HepG2 (cell line): ENCODE results near the gene BICDL2. TPM values are rescaled to one million over a fixed set of nuclear protein-coding genes. Genes with fewer than 3 reads are reported as not detected.

Experiments
- GLI4 ChIP-seq: sonication (generic); formaldehyde crosslinking; IDR thresholded peaks from 2 replicates; pipeline ENCODE4 v1.5.1; 2020; ENCODE audit warnings: missing genetic modification reagents, mild to moderate bottlenecking, moderate library complexity, borderline replicate concordance
- POLR2G ChIP-seq: fragments of 200-400 bp; formaldehyde crosslinking; IDR thresholded peaks from 2 replicates; pipeline ENCODE4 v1.6.1; 2018; ENCODE audit warnings: mild to moderate bottlenecking, low read depth, low read length, moderate library complexity
- SNAI1 ChIP-seq: sonication (generic); formaldehyde crosslinking; IDR thresholded peaks from 2 replicates; pipeline ENCODE4 v1.5.0; 2020; ENCODE audit warnings: mild to moderate bottlenecking, missing genetic modification reagents, borderline replicate concordance
- U2AF1 ChIP-seq: fragments of 200-400 bp; formaldehyde crosslinking; optimal IDR thresholded peaks from 2 replicates; pipeline ENCODE3; 2017; ENCODE audit warnings: mild to moderate bottlenecking, low read depth, low read length
- ZNF296 ChIP-seq: sonication (generic); formaldehyde crosslinking; conservative IDR thresholded peaks from 2 replicates; pipeline ENCODE4 v1.5.0; 2020; ENCODE audit warnings: mild to moderate bottlenecking, missing genetic modification reagents
- ZNF501 ChIP-seq: sonication (generic); formaldehyde crosslinking; IDR thresholded peaks from 2 replicates; pipeline ENCODE4 v1.5.1; 2020; ENCODE audit warnings: mild to moderate bottlenecking, moderate library complexity, missing genetic modification reagents
- polyA plus RNA-seq, 8 experiments: library from polyadenylated mRNA; depleted of rRNA in 3 of 8; stranded (reverse) in 7 of 8; unstranded in 1 of 8; fragments of >200 nt; fragmentation: Illumina TruSeq in 4 of 8; extraction: Trizol in 4 of 8; gene quantifications; 2 replicates each; pipeline versions ENCODE4 v1.2.1 to v1.2.3, GENCODE V29; 2011 to 2016; ENCODE audit warnings: low read depth in 4 of 8, missing spikeins in 1 of 8, mixed read lengths in 1 of 8; ENCODE audit not compliant: insufficient read depth in 1 of 8
- total RNA-seq, 5 experiments: library from RNA; depleted of rRNA; stranded (reverse); fragments of >200 nt; fragmentation: Illumina TruSeq; extraction: Trizol; gene quantifications; 2 replicates each; pipeline ENCODE4 v1.2.3, GENCODE V29; 2016; ENCODE audit warnings: low read depth in 1 of 5
- TF ChIP-seq, protein P1 (sequence below): sonication (generic); formaldehyde crosslinking; IDR thresholded peaks from 2 replicates; pipeline ENCODE4 v1.8.1; 2023; ENCODE audit warnings: missing genetic modification reagents, inconsistent platforms, borderline replicate concordance
- TF ChIP-seq, protein P2 (sequence below): sonication (generic); formaldehyde crosslinking; IDR thresholded peaks from 2 replicates; pipeline ENCODE4 v1.5.1; 2020; ENCODE audit warnings: mild to moderate bottlenecking, missing genetic modification reagents, moderate library complexity
- TF ChIP-seq, protein P3 (sequence below): sonication (generic); formaldehyde crosslinking; IDR thresholded peaks from 2 replicates; pipeline ENCODE4 v1.8.1; 2023; ENCODE audit warnings: mild to moderate bottlenecking, inconsistent platforms, moderate library complexity, missing genetic modification reagents, borderline replicate concordance

Gene BICDL2
- total and polyA plus RNA-seq, 2 of the 13 experiments (the other 11 are each of a cell fraction or from before 2014, with no cell fraction given) = 0.12 TPM; not detected in 1

DNA sequence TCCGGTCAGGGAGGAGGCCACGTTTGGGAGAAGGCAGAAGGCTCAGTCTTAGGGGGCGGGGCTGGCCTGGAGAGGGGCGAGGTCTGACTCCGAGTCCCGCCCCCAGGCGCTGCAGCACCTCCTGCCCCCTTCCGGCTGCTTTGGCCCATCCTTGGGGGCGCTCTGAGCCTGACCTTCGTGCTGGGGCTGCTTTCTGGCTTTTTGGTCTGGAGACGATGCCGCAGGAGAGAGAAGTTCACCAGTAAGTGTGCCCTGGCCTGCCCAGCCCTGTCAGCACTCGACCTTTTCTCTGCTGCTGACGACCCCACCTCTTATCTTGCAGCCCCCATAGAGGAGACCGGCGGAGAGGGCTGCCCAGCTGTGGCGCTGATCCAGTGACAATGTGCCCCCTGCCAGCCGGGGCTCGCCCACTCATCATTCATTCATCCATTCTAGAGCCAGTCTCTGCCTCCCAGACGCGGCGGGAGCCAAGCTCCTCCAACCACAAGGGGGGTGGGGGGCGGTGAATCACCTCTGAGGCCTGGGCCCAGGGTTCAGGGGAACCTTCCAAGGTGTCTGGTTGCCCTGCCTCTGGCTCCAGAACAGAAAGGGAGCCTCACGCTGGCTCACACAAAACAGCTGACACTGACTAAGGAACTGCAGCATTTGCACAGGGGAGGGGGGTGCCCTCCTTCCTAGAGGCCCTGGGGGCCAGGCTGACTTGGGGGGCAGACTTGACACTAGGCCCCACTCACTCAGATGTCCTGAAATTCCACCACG lies 15.1 kb downstream of the BICDL2 start (continued):
- TF ChIP-seq, protein P1, sequence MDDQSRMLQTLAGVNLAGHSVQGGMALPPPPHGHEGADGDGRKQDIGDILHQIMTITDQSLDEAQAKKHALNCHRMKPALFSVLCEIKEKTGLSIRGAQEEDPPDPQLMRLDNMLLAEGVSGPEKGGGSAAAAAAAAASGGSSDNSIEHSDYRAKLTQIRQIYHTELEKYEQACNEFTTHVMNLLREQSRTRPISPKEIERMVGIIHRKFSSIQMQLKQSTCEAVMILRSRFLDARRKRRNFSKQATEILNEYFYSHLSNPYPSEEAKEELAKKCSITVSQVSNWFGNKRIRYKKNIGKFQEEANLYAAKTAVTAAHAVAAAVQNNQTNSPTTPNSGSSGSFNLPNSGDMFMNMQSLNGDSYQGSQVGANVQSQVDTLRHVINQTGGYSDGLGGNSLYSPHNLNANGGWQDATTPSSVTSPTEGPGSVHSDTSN (CRISPR knock-in tag) = no peak
- peak; percentile 6; the same call in 1 of the 2 replicates for TF ChIP-seq ZNF501 (CRISPR knock-in tag)
- 0 out of 2 replicates have a peak, but pooled peaks have one; percentile 38 for TF ChIP-seq GLI4 (CRISPR knock-in tag)
- no peak for TF ChIP-seq POLR2G
- TF ChIP-seq SNAI1 (CRISPR knock-in tag) = 0 out of 2 replicates have a peak, but pooled peaks have one; percentile 22
- TF ChIP-seq ZNF296 (CRISPR knock-in tag) = no peak
- TF ChIP-seq, protein P2, sequence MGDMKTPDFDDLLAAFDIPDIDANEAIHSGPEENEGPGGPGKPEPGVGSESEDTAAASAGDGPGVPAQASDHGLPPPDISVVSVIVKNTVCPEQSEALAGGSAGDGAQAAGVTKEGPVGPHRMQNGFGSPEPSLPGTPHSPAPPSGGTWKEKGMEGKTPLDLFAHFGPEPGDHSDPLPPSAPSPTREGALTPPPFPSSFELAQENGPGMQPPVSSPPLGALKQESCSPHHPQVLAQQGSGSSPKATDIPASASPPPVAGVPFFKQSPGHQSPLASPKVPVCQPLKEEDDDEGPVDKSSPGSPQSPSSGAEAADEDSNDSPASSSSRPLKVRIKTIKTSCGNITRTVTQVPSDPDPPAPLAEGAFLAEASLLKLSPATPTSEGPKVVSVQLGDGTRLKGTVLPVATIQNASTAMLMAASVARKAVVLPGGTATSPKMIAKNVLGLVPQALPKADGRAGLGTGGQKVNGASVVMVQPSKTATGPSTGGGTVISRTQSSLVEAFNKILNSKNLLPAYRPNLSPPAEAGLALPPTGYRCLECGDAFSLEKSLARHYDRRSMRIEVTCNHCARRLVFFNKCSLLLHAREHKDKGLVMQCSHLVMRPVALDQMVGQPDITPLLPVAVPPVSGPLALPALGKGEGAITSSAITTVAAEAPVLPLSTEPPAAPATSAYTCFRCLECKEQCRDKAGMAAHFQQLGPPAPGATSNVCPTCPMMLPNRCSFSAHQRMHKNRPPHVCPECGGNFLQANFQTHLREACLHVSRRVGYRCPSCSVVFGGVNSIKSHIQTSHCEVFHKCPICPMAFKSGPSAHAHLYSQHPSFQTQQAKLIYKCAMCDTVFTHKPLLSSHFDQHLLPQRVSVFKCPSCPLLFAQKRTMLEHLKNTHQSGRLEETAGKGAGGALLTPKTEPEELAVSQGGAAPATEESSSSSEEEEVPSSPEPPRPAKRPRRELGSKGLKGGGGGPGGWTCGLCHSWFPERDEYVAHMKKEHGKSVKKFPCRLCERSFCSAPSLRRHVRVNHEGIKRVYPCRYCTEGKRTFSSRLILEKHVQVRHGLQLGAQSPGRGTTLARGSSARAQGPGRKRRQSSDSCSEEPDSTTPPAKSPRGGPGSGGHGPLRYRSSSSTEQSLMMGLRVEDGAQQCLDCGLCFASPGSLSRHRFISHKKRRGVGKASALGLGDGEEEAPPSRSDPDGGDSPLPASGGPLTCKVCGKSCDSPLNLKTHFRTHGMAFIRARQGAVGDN (CRISPR knock-in tag) = peak; percentile 43
- TF ChIP-seq, protein P3, sequence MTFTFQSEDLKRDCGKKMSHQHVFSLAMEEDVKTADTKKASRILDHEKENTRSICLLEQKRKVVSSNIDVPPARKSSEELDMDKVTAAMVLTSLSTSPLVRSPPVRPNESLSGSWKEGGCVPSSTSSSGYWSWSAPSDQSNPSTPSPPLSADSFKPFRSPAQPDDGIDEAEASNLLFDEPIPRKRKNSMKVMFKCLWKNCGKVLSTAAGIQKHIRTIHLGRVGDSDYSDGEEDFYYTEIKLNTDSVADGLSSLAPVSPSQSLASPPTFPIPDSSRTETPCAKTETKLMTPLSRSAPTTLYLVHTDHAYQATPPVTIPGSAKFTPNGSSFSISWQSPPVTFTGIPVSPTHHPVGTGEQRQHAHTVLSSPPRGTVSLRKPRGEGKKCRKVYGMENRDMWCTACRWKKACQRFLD (CRISPR knock-in tag) = no peak
- TF ChIP-seq U2AF1 = peak; percentile 73
- TF ChIP-seq, all 625 proteins: peak for 31
